Muscle of leg (tissue), 11 donors: Measurements from ENCODE around the gene GGA3. TPM values are rescaled to one million over a fixed set of nuclear protein-coding genes. Genes with fewer than 3 reads are reported as not detected.

Experiments
- DNase-seq: peaks from one replicate; pipeline ENCODE4 v3.0.0; 2013
- H3K27ac ChIP-seq: one replicate; pipeline ENCODE4 v1.5.1; 2013; ENCODE audit warnings: mild to moderate bottlenecking, low read length, control low read depth
- H3K27me3 ChIP-seq: one replicate; pipeline ENCODE4 v1.6.1; 2013; ENCODE audit warnings: low read length; ENCODE audit not compliant: control insufficient read depth, insufficient read depth
- H3K36me3 ChIP-seq: one replicate; pipeline ENCODE4 v1.6.1; 2013; ENCODE audit warnings: low read length; ENCODE audit not compliant: control insufficient read depth, insufficient read depth
- H3K4me1 ChIP-seq: one replicate; pipeline ENCODE4 v1.6.1; 2013; ENCODE audit warnings: low read length; ENCODE audit not compliant: control insufficient read depth, insufficient read depth
- H3K4me3 ChIP-seq: one replicate; pipeline ENCODE4 v1.5.1; 2013; ENCODE audit warnings: low read length, control low read depth
- H3K9me3 ChIP-seq: replicated peaks from 2 replicates; pipeline ENCODE4 v1.6.1; 2013; ENCODE audit warnings: low read depth, low read length; ENCODE audit not compliant: control insufficient read depth
- WGBS: methylation state at CpG from one replicate; pipeline ENCODE4 v1.1.5; 2013; ENCODE audit warnings: missing lambda C conversion rate; ENCODE audit not compliant: insufficient coverage; 5-methylcytosine and 5-hydroxymethylcytosine counted together
- polyA plus RNA-seq, 8 donors: library from polyadenylated mRNA; unstranded; fragments of 120-200 nt; gene quantifications; one replicate each; pipeline versions ENCODE4 v1.2.1 to v1.2.3, GENCODE V29; 2013; ENCODE audit warnings: inconsistent platforms in 1 of 8, low replicate concordance in 1 of 8; ENCODE audit not compliant: insufficient read length in 8 of 8, insufficient read depth in 1 of 8
- total RNA-seq: library from RNA; stranded (reverse); fragments of 120-200 nt; gene quantifications from one replicate; pipeline ENCODE4 v1.2.4, GENCODE V29; 2013

The GGA3 gene
- total and polyA plus RNA-seq, 9 donors, result 13.3 to 35.9 (median 29.7) TPM

DNA sequence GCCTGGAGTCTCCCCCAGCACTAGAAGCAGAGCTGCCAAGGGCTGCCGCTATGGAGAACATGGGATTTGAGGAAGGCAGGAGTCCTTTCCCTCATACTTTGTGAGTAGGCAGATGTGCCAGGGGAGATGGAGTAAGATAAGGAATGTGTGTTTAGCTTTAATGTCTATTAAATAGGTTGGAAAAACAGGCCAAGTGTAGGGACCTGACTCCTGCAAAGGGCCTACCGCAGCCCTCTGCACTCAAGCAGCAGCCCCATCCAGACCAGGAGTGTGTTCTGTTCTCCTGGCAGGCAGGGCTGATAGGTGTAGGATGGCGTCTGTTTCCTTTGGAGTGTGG, 11.4 kb upstream of the GGA3 start:
- no peak overlapping the region for H3K27ac ChIP-seq
- no peak overlapping the region for H3K4me3 ChIP-seq
- H3K36me3 ChIP-seq, result peaks cover 19% of the 10 kb centered on the region
- DNase-seq, result no peak
- no peaks in the 10 kb centered on the region for H3K9me3 ChIP-seq
- H3K27me3 ChIP-seq, result no peaks in the 10 kb centered on the region
- H3K4me1 ChIP-seq, result peaks cover 39% of the 10 kb centered on the region
- WGBS, result 83% methylated on average over 1 of the region's 3 CpGs

DNA sequence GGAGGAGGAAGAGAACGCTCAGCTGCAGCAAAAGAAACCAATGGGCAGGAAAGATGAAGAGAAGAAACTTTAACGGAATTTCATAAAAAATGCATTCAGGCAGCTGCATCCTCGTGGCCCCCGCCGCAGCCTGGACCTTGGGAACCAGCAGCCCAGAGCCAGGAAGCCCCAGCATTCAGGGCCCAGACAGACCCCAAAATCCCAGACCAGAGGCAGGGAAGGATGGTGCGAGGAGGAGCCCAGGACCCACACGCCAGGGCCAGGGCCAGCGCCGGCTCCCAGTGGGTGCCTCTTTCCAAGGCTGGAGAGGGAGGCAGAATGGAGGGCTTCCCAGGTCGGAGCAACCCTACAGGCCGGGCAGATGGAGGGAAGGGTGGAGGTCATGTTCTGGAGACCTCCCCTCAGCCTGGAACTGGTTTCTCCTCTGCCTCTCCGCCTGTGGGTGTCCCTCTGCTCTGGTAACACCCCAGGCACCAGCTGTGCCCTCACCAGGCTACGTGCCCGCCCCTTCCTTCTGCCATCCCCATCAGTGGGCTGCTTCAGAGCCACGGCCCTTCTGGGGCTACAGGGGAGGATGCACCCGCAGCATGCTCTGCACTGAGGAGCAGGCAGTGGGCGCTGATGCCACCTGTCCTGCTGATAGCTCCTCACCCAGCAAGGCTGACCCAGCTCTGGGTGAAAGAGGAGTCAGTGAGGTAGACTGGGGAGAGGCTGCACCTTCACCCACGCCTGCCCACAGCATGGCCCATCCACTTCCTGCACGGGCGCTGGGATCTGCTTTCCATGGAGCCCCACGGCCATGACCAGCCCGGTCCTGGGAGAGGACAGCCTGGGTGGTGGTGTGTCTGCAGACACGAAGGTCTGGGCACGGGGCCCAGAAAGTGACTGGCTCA, 10.8 kb upstream of the GGA3 start:
- no peak for DNase-seq
- H3K36me3 ChIP-seq, result peaks cover 22% of the 10 kb centered on the region
- peaks cover 41% of the 10 kb centered on the region for H3K4me1 ChIP-seq
- no peaks in the 10 kb centered on the region for H3K27me3 ChIP-seq
- 44% methylated on average over 18 of the region's 24 CpGs for WGBS
- H3K27ac ChIP-seq, result no peak overlapping the region
- H3K4me3 ChIP-seq, result peak overlapping the region; percentile 47
- no peaks in the 10 kb centered on the region for H3K9me3 ChIP-seq

DNA sequence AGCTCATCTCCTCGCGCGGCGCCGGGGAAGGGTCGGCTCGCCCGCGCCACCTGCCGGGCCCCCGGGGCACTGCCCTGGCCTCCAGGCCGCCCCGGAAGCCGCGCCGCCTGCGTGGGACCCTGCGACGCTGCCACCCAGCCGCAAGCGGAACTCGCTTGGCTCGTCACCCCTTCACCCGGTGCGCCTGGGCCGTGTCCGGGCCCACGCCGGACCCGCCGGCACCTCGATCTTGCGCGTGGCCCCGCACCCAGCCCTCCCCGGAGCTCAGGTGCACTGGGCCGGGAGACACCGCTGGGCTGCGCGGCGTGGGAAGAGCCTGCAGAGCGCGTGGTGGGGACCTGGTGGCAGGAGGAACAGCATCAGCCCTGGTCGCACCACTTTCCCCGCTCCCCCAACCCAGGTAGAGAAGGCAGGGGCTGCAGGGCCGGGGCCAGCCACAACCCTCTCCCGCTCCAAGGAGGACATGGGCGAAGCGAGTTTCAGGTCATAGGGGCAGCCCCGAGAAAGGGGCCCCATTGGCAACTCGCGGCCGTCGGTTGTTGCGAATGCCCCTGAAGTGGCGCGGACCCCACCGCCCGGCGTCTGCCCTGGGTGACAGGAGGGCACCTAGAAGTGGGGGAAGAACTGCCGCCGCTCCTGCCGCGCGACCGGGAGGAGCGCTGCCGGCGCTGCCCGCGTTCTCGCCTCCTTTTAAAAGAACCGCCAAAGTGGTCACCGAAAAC, 10.0 kb upstream of the GGA3 start:
- H3K36me3 ChIP-seq, result peaks cover 26% of the 10 kb centered on the region
- peak; percentile 54 for DNase-seq
- H3K4me3 ChIP-seq, result peak overlapping the region; percentile 47
- no peaks in the 10 kb centered on the region for H3K27me3 ChIP-seq
- under 1% methylated on average over 62 of the region's 74 CpGs for WGBS
- H3K27ac ChIP-seq, result no peak overlapping the region
- peaks cover 46% of the 10 kb centered on the region for H3K4me1 ChIP-seq
- H3K9me3 ChIP-seq, result no peaks in the 10 kb centered on the region

DNA sequence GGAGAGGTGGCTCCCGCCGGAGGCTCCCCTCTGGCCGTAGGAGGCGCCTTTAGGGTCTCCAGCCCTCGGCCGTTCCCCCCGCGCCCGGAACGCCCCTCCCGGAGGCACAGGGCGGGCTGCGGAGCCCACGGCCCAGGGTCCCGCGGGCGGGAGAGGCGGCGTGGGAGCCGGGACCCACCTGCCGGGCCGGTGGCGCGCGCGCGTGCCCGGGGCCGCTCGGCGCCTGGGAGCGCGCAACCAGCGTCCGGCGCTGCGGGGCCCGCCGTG, 9.5 kb upstream of the GGA3 start, which contains the start of gene MIF4GD:
Gene MIF4GD, minus strand, starts transcription at position 266 of the 267 bp plus-strand sequence. CDS start 1,036 bp downstream, outside the sequence.
- H3K4me3 ChIP-seq, result peak within 1 kb of the TSS; percentile 94
- WGBS, result under 1% methylated on average over 39 of the region's 39 CpGs
- no peaks in the 10 kb centered on the region for H3K27me3 ChIP-seq
- H3K36me3 ChIP-seq, result peaks cover 31% of the 10 kb centered on the region
- no peaks in the 10 kb centered on the region for H3K9me3 ChIP-seq
- peak within 1 kb of the TSS; percentile 96 for H3K27ac ChIP-seq
- H3K4me1 ChIP-seq, result peaks cover 51% of the 10 kb centered on the region
- peak; percentile 91 for DNase-seq

DNA sequence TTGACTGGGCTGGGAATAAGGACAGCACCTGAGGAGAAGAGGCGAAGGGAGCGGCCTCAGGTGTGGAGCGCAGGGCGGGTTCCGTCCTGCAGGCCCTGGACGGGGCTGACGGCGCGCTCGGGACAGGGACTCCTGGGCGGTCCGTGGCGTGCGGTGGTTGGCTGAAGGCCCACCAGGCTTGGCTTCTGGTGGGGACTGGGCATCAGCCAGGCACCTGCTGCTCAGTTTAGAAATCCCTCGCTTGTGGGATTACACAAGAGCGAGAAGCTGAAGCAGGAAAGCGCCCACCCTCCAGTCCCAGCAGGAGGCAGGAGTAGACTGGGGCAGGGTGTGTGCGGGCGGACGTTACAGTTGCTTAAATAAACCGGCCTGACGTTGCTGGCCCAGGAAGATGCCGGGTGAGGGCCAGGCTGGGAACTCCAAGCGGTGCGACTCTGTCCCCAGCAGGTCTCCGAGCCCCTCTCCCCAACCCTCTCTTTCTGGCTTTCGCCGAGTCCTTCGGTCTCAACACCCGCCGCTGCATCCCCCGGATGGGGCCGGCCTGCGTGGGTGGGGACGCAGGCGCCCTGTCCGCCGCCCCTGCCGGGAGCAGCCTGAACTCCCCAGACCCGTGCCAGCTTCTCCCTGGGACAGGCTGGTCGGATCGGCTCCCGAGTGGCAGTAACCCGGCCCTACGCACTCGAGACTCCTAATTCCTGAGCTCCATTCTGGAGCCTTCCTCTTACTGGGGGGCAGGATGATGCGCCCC, 9.0 kb upstream of the GGA3 start:
- H3K27me3 ChIP-seq, result no peaks in the 10 kb centered on the region
- peaks cover 33% of the 10 kb centered on the region for H3K36me3 ChIP-seq
- DNase-seq, result peak; percentile 82
- no peaks in the 10 kb centered on the region for H3K9me3 ChIP-seq
- peaks cover 56% of the 10 kb centered on the region for H3K4me1 ChIP-seq
- peak overlapping the region; percentile 96 for H3K27ac ChIP-seq
- 2% methylated on average over 43 of the region's 47 CpGs for WGBS
- H3K4me3 ChIP-seq, result peak overlapping the region; percentile 94

DNA sequence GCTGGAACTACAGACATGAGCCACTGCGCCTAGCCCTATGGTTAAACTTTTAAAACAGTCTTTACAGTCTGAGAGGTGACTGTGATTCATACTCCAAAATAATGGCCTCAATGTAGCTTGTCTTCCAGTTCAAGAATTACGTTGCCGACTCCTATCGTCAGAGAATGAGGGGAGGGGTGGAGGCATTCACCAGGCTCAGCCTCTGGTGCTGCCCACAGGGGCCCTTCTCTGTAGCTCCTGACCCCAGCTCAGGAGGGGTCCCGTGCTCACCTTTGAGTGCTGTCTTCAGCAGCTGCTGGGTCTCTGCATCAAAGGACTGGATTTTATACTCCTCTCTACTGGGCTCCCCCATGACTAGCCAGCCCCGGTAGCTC, 8.4 kb upstream of the GGA3 start:
- 0% methylated on average over 2 of the region's 6 CpGs for WGBS
- no peaks in the 10 kb centered on the region for H3K27me3 ChIP-seq
- no peaks in the 10 kb centered on the region for H3K9me3 ChIP-seq
- peaks cover 37% of the 10 kb centered on the region for H3K36me3 ChIP-seq
- H3K27ac ChIP-seq, result peak overlapping the region; percentile 96
- H3K4me3 ChIP-seq, result peak overlapping the region; percentile 94
- peaks cover 58% of the 10 kb centered on the region for H3K4me1 ChIP-seq
- DNase-seq, result no peak

DNA sequence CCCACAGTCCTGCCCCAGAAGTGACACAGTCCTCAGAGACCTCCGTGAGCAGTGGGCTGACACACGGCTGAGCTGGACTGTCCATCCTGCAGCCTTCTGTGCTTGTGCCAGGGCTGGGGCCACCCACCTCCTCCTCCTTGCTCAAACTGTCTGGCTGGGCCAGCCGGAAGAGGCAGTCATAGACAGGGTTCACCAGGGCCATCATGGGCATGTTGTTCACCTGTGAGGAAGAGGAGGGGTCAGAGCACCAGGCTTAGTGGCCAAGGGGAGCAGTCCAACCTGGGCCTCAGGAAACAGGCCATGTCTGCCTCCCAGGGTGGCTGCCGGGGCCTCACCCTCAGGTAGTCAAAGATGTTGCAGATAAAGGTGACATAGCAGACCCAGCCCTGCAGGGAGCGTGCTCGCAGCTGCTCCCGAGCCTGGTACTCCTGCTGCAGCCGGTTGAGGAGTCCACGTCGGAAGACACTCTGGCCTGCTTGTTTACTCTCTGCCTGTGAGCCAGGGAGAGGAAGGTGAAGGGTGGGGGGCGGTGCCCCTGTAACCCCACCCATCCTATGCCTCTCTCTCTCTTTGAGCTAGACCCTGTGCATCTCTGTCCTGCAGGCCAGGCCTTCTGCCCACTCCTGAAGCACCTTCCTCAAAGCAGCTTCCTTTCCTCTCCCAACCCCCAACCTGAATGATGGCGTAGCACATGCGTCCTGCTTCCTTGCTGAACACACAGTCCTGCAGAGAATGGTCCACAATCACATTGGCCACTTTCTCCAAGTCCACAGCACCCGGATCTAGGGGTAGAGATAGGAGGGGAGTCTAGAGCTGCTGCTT, 6.2 kb upstream of the GGA3 start:
- Histone ChIP-seq H3K36me3 (peaks cover 52% of the 10 kb centered on the region), H3K27me3 (no peaks in the 10 kb centered on the region), H3K9me3 (no peaks in the 10 kb centered on the region), H3K4me3 (no peak overlapping the region), H3K4me1 (peaks cover 57% of the 10 kb centered on the region), H3K27ac (peak overlapping the region; percentile 38)
- WGBS, result 34% methylated on average over 8 of the region's 14 CpGs
- DNase-seq, result no peak

DNA sequence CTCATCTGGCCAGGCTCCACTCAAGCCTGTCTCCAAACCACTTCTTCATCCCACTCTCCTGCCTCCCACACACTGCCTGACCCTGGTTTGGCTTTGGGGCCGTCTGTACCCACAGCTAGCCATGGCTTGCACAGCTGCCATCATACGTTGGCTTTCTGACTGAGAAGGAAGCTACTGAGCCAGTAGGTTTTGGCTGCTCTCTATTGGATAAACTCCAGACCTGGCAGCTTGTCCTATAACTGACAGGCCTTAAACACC, 5.7 kb upstream of the GGA3 start:
- Histone ChIP-seq H3K4me1 (peaks cover 57% of the 10 kb centered on the region), H3K9me3 (no peaks in the 10 kb centered on the region), H3K36me3 (peaks cover 51% of the 10 kb centered on the region), H3K27ac (peak overlapping the region; percentile 62), H3K27me3 (no peaks in the 10 kb centered on the region), H3K4me3 (no peak overlapping the region)
- peak; percentile 48 for DNase-seq
- WGBS, result 47% methylated on average over 2 of the region's 2 CpGs

DNA sequence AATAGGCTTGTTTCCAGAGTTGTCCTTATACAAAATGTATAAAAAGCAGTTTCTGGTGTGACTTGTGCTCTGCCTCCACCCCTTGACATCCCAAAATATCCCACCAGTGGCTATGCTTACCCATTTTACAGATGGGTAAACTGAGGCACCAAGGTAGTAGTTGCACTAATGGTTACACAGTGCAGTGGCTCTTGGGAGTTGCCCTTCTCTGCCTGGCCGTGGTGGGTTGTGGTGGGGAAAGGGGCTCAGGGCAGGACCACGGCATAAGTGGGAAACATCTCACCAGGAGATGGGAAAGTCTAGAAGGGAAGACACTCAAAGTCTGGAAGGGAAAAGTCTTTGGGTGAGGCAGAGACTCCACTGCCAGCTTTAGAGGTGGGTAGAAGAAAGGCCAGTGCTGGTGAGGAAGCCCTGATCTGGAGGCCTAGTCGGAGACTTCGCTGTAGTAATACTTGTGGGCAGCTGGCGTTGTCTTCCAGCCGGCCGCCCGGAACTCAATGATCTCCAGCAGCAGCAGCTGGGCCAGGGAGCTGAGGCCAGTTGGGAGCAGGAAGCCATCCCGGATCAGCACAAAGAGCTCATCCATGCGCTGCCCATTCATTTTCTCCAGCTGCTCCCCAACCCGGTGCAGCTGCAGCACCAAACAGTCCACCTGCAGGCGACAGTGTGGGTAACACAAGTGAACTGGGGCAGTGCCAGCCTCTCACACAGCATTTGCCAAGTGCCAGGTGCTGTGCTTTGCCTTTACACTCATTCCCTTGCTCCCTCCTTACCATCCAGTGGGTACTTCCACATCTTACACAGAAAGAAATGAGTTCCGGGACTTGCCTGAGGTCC, 5.1 kb upstream of the GGA3 start:
- Histone ChIP-seq H3K27me3 (no peaks in the 10 kb centered on the region), H3K9me3 (no peaks in the 10 kb centered on the region), H3K36me3 (peaks cover 51% of the 10 kb centered on the region), H3K27ac (peak overlapping the region; percentile 82), H3K4me3 (no peak overlapping the region), H3K4me1 (peaks cover 54% of the 10 kb centered on the region)
- peak; percentile 71 for DNase-seq
- WGBS, result 80% methylated on average over 13 of the region's 13 CpGs
